Stimulated activated CD8-positive, alpha-beta memory T cell treated with anti-CD3 and anti-CD28 coated beads, Interleukin-12 subunit alpha, Interleukin-12 subunit beta, amount 100 ng/mL, for 1 hour (primary cell): ENCODE measurements around the gene CPLX1.
"Not testable (repeated sequence)": the region's sequence is repeated elsewhere in the genome, so short reads cannot be mapped to it uniquely, and the experiment has no call there.

Experiments used
- DNase-seq: peaks from one replicate; pipeline ENCODE4 v3.0.0-alpha.2; 2020; ENCODE audit warnings: low read depth

Gene CPLX1

DNA sequence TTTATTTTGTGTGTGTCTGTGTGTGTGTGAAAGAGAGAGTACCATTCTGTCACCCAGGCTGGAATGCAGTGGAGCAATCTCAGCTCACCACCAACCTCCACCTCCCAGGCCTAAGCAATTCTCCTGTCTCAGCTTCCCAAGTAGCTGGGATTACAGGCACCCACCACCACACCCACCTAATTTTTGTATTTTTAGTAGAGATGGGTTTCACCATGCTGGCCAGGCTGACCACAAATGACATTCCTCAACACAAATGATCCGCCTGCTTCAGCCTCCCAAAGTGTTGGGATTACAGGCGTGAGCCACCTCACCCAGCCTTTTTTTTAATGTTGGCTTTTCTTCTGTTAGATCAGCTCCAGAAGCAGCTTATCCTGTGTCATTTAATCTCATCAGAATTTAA lies 50.4 kb downstream of the CPLX1 start:
- DNase-seq, result not testable (repeated sequence)

GRCh38 chr4:774419-775092 lies 51.4 kb downstream of the CPLX1 start:
- not testable (repeated sequence) for DNase-seq

DNA sequence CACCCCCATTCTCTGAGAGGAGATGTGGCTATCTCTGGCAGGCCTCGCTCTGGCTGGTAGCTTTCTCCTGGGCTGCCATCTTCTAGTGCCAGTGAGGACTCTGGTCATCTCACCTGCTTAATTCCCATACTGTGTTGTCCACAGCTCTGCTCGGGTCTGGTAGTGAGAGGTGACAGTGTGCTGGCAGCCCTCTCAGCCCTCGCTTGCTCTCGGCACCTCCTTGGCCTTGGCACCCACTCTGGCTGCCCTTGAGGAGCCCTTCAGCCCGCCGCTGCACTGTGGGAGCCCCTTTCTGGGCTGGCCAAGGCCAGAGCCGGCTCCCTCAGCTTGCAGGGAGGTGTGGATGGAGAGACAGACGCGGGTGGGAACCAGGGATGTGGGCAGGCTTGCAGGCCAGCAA lies 52.7 kb downstream of the CPLX1 start:
- DNase-seq, result no peak

DNA sequence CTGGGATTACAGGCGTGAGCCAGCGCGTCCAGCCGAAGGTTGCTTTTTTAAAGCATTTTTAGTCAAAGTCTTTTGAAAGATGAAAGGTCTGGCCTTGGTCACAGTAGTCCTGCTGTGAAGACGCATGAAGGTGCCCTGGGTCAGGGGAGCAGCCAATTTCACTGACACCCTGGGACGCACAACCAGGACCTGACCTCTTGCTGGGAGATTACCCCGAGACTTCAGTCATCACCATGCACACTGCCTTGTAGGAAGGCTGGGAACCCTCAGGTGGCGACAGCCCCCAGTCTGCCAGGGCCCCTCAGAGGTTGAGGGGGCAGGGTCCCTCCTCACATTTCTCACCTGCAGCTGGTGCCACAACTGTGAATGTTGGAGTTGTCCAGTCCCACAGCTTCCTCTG lies 53.2 kb downstream of the CPLX1 start:
- DNase-seq, result no peak

DNA sequence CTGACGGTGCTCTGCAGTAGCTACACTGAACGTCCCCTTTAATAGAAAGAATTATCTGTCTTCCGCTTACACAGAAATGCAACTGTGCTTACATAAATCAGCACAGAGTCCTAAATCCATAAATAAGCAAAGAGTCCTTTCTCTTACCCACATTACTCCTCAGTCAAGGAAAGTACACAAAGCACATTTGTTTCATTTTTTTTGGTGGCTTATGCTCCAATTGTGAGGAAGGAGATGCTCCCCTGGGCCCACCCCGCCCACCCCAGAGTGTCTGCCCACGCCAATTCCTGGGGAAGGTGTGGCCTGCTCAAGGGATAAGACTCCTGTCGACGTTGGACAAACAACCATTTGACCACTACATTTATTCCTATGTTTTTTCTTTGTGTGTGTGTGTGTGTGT lies 53.8 kb downstream of the CPLX1 start:
- no peak for DNase-seq

DNA sequence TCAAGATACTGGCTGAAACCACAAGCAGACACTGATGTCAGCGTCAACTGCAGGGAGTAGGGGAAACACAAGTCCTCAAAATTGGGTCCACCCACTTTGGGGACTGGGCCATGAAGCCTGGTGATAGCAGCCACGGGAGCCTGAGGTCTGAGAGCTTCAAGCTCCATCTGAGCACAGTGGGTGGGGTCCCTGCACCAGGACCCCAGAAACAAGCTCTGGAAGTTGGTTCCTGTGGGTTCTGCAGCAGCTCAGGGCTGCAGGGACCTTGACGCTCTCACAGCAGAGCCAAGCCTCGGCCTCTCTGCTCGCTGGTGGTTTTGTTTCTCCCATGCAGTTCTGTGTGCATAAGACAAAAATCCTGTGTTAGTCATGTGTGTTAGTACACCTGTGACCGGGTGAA lies 54.5 kb downstream of the CPLX1 start:
- no peak for DNase-seq

DNA sequence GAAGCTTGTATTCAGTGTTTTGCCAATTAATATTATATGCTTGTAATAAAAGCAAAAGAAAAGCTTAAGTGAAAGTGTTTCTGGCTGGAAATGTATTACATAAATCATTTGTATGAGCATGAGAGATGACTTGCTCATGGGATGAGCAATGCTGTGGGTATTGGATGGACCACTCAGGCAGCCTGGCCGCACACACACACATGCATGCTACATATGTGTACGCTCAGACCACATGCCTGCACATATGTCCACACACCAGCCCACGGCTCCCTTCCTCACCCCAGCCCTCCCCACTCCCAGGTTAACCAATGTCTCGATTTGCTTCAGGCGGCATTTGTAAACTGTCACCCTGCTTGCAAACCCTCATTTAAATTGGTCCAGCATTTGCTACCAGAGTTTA lies 55.9 kb downstream of the CPLX1 start:
- no peak for DNase-seq

DNA sequence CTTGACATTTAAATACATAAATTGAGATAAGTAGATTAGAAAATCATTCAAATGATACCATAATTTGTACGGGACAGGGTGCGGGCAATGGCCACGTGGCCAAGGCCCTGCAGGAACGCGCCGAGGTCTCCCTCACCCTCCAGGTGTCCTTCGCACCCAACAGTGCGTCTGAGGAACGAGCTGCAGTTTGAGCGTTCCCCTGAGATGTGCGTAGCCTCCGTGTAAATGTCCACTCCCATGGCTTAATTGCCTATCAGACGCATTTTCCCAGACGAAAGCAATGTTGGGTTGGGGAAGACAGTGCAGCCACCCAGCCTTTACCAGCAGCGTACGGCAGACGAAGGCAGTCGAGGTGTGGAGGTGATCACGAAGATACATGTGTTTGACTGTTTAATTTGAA lies 56.4 kb downstream of the CPLX1 start:
- DNase-seq, result no peak

DNA sequence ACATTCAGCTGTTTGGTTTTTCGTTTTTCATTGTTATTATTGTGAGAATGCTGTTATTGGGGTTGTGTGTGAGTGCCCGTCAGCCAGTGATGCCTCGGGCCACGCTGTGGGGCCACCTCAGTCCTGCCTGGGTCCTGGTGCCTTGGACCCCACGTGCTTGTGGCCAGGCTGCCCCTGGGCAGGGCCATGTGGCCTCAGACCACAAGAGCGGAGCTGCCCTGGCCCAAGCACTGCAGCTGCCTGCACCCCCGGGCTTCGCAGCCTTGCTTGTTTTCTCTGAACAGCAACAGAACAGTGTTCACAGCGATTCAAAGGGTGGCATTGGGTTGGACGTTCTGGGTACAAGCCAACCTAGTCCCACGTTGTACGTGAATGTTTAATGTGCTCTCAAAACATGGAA lies 56.9 kb downstream of the CPLX1 start:
- no peak for DNase-seq

DNA sequence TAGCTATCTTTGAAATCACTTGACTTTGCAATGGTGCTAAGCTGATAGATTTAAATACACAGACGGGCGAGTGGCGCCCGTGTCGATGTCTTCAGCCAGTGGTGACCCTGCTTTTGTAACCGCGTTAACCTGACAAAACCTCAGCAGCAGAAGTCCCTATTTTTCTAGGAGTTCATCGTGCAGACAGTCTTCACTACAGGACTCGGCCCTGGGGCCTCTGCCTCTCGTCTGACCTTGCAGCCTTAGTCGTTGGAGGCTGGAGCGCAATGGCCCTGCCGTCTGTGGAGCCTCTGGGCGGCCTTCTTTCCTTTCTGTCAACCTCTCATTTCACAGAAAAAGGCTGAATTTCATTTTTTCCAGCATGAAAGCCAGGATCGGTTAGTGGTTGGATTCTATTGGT lies 57.9 kb downstream of the CPLX1 start:
- no peak for DNase-seq

GRCh38 chr4:766559-767283 lies 59.2 kb downstream of the CPLX1 start:
- no peak for DNase-seq

DNA sequence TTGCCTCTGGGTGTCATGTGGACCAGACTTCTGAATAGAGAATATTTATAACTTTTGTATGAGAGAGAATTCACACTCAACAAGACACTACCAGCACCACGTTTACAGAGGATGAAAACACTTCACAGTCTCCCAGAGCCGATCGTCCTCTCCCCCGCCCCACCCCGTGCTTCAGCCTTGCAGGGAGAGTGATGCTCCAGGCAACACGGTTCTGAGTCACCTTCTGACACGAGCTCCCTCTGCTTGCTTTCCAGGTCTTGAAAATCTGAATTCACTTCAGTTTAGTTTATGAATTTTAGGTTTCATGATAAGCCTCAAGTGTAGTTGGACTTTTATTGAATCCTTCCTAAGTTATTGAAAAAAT lies 59.8 kb downstream of the CPLX1 start:
- DNase-seq, result no peak

GRCh38 chr4:764405-765169 lies 61.3 kb downstream of the CPLX1 start:
- no peak for DNase-seq

- DNase-seq, result no peak
Measured at GRCh38 chr4:763922-764321, 62.0 kb downstream of the CPLX1 start.

- no peak for DNase-seq
Measured at GRCh38 chr4:763191-763810, 62.6 kb downstream of the CPLX1 start.

GRCh38 chr4:762211-763190 lies 63.4 kb downstream of the CPLX1 start:
- no peak for DNase-seq

GRCh38 chr4:761739-762138 lies 64.2 kb downstream of the CPLX1 start:
- DNase-seq, result no peak

- no peak for DNase-seq
Measured at GRCh38 chr4:761086-761485, 64.8 kb downstream of the CPLX1 start.

- no peak for DNase-seq
Measured at GRCh38 chr4:760616-761015, 65.3 kb downstream of the CPLX1 start.

- not testable (repeated sequence) for DNase-seq
Measured at GRCh38 chr4:759810-760209, 66.1 kb downstream of the CPLX1 start.

GRCh38 chr4:757111-757510 lies 68.8 kb downstream of the CPLX1 start:
- no peak for DNase-seq
